Occipital lobe (tissue), 2 donors: Measurements from ENCODE around the gene FOXK2. TPM values are rescaled to one million over a fixed set of nuclear protein-coding genes. Genes with fewer than 3 reads are reported as not detected.

Experiments
- DNase-seq: peaks from one replicate; lab custom pipeline; 2025; lab: John Stamatoyannopoulos, UW
- total RNA-seq: library from RNA; depleted of rRNA; stranded (reverse); fragments of >200 nt; gene quantifications from one replicate; pipeline ENCODE4 v1.2.3, GENCODE V29; 2014

FOXK2 gene
- 41.2 TPM for total RNA-seq

DNA sequence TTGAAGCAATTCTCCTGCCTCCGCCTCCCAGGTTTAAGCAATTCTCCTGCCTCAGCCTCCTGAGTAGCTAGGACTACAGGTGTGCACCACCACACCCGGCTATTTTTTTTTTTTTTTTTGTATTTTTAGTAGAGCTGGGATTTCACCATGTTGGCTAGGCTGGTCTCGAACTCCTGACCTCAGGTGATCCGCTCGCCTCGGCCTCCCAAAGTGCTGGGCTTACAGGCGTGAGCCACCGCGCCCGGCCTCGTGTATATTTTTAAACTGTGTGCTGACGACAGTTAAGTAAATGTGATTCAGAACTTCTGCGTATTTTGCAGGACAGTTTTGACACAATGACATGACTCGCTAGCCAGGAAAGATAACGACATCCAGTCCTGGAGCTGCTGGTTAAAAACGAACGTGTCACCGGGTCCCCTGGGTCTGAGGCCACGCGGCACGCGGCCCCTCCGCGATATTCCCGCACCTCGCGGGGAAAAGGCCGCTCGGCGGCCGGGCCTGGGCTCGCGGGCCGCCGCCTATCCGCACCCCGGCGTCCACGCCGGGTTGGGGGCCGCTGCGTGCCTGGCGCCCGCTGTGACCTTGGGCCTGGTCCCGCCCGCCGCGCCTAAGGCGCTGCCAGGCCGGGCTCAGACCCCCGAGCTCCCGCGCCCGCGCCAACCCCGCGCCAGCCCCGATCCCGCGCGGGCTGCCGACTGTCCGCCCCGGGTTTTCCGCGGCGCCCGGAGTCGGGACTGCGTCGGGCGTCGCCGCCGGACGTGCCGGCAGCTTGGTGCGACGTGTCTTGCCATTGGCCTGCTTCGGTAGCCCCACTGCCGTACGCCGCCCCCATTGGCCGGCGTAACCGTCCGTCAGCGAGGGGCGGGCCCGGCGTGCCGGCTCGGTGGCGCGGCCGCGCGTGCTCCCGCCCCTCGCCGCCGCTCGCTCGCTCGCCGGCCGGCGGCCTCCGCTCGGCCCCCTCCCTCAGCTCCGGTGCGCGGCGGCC, at the start of gene FOXK2:
TSS of gene FOXK2 (plus strand) at position 907 of the 985 bp plus-strand sequence. CDS start 157 bp downstream, outside the sequence.
- DNase-seq, result peak; percentile 92

DNA sequence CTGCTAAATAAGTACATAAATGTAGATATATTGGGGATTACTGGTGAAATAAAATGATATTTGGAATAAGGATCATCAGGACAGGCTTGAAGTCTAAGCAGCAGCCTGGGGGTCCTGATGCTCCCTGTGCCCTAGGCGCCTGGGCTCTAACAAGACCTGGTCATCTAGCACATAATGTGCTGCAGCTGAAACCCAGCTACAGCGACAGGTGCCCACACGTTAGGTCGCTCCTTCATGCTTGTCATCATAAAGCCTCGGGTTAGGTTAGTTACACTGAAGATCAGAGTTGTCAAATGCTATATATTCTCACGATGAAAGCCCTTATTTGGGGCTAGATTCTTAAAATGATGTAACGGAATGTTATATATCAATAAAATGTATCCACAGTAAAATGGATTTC, 49.5 kb upstream of the FOXK2 start:
- DNase-seq, result no peak

DNA sequence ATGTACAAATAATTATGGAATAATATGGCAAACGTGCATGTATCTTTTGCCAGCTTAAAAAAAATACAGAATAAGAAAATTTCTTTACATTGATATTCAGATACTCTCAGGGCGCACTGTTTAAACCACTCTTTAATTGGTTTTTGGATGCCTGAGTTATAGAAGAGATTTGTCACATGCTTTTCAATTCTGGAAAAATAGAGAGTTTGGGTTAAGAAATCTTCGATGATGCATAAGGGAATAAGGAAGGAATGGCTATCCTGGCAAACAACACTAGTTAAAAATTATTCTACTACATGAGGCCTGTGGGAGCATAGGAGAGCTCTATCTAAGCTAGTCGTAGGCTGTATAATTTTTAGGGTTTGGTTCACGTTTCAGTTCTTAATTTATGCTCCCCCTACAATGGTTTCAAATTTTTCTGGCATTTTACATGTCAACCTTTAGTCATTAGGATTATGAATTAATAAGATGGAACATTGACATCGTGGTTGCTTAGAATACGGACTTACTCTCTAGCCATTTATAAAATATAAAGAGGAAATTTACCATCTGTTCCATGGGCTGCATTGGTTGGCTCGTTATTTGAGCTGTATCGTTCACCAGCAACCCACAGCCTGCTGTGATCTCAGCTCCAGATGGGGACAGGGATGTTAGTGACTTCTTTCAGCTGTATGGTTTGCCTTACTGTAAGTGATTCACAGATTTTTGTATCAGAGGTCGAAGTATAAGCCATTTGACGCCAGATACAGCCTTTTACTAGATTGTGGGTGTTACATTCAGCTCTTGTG, 45.1 kb upstream of the FOXK2 start:
- no peak for DNase-seq

DNA sequence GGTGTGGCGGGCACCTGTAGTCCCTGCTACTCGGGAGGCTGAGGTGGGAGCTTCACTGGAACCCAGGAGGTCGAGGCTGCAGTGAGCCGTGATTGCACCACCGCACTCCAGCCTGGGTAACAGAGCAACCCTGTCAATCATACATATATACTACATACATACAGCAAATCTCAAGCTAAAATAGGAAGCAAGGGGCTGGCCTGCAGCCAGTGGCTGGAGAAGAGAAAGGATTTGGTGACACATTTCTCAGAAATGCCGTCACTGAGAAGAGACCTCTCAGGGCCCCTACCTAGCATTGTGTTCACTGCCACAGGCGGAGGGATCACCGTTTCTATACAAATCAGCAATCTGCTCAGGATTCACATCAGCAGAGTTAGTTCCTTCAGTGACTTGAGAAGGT, 44.1 kb upstream of the FOXK2 start:
- no peak for DNase-seq

DNA sequence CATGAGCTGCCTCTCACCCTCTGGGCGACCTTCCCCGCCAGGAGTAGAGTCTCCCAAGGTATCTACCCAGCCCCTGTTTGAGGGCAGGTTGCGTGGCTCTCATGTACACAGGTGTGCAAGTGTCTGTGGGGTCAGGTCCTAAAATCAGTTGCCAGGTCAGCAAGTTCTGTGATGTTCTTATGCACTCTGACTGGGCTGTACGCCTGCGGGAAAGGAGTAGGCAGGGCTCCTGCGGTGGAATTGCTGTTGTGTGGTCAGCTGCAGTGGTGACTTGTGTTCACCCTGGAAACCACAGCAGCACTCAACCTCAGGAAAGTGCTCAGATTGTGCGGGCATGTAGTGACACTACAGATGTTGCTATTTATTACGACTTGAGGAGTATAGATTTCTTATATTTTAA, 41.6 kb upstream of the FOXK2 start:
- no peak for DNase-seq

DNA sequence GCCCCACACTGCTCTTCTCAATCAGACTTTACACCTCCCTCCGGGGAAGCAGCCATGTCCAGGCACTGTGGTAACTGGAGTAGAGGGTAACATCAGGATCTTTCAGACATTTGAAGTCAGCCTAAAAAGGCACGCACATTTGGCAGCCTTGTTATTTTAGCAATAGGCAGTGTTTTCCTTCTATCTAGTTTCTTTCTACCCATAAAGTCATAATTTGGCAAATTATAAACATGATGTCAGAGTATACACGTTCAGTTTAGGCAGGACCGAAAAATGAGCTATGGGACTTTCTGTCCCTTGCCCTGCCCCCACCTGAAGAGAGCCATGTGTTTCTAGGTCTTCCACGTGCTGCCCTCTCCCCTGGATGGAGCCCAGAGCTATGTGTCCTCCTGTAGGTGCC, 39.9 kb upstream of the FOXK2 start:
- DNase-seq, result no peak

DNA sequence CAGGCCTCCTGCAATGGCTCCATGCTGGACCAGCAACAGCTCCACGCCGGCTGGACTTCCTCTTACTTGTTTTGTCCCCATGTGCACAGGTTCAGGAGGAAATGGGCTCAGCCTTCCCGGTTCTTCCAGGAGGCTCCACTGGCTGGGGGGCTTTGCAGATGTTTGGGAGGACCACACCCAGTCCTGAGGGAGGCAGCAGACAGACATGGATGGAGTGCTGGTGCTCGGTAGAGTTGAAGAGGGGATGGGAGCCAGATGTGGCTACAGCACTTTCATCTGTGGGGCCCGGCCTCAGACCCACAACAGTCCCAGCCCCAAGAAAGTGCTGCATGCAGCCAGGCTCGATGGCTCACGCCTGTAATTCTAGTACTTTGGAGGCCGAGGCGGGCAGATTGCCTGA, 39.2 kb upstream of the FOXK2 start:
- no peak for DNase-seq

DNA sequence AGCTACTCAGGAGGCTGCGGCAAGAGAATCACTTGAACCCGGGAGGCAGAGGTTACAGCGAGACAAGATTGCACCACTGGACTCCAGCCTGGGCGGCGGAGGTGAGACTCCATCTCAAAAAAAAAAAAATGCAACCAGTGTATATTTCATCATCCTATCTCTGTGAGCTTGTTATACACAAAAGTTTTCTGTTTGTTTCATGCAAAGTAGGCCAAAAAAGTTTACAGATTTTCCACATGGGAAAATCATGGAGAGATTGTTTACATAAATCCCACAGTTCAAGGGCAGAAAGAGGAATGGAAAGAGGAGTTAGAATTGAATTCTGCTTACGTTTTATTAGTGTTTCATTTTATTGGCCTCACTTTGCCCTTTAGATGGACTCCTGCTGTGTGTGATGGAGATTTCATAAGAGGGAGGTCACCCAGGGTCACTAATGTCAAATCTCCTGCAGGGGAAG, 36.3 kb upstream of the FOXK2 start:
- DNase-seq, result no peak

DNA sequence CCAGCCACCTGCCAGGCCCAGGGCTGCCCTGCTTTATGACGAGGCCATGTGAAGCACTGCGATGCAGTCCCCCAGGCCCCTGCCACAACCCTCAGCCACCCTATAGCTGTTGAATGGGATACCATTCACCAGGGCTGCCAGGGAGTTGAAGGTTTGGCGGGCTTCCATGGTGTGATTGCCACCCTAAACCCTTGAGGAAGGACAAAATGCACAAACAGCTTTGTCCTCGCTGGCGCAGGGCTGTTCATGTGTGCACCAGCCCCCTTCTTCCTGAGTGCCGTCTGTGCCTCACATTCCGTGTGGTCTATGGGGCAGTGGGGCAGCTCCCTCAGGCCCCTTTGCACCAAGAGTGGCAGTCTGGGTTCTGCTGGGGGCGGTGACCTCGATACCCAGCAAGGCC, 35.7 kb upstream of the FOXK2 start:
- no peak for DNase-seq

DNA sequence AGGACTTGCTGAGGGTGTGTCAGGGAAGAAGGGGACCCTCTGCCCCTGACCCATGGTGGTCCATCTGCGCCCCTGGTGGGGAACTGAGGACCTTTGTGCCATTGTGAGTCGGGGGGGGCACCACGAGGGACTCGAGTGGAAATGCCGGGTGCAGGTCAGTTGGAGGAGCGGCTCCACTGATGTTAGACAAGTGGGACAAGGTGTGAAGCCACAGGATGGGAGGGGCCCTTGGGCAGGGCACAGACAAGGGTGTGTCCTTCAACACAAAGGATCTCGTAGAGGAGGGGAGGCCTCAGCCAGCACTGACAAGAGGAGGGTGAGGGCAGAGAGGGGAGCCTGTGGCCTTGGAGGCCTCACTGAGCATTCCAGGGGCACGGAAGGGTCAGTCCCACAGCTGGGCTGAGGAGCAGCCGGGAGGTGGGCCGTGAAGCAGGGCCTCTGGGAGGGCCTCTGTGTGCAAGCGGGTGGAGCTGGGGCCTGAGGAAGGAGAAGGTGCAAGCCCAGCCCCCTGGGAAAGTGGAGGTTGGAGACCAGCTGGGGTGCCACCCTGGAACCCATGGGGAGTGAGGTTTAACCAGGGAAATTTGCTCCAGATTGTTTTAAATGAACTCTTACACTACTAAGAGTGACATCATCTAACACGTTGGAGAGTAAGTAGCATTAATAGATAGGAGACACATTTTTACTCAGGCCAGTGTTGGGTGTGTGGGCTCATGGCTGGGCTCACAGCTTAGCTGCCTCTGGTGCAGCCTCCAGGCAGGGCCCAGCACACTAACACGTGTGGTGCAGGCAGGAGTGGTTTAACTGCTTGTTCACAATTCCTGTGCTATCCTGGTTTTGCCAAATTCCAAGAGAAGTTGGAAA, 33.1 kb upstream of the FOXK2 start:
- no peak for DNase-seq

DNA sequence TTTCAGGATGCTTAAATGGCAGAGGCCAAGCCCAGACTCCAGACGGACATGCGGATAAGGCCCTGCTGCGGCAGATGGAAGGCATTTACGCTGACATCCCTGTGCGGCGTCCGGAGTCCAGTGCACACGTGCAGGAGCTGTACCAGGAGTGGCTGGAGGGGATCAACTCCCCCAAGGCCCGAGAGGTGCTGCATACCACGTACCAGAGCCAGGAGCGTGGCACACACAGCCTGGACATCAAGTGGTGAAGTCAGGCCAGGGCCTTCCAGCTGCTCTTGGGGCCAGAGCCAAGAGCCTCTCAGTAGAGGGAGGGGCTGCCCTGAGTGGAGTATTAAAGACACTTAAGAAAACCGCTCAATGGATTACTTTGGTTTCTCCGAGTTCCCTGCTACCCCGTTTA, 31.6 kb upstream of the FOXK2 start:
- DNase-seq, result no peak

DNA sequence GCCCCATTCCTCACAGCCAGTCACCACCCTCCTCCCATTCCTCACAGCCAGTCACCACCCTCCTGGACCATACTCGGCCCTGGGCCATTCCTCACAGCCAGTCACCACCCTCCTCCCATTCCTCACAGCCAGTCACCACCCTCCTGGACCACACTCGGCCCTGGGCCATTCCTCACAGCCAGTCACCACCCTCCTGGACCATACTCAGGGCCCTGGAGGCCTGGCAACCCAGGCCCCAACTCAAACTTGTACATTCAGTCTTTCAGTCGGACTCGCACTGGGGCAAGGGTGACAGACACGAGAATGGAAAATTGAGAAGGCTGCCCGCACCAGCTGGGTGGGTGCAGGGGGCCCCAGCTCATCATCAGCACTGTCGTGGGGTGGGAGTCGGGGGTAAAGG, 30.4 kb upstream of the FOXK2 start:
- no peak for DNase-seq

DNA sequence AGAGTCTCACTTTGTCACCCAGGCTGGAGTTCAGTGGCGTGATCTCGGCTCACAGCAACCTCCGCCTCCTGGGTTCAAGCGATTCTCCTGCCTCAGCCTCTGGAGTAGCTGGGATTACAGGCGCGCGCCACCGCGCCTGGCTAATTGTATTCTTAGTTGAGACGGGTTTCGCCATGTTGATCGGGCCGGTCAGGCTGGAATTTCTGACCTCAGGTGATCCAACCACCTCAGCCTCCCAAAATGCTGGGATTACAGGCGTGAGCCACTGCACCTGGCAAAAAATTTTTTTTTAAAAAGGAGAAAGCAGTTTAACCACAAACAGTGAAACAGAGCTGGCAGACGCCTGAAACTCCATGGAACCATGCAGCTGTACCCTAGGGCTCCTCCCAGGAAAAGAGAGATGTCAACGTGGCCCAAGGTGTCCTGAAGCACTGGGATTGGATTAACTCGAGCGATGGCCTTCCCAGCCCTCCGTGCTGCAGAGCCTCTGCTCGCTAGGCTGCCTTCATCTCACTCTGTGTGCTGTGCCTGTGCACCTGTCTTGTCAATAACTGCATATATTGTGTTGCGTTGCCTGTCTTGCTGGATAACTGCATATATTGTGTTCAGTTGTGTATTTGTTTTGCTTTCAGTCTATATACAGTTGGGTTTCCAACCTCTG, 29.6 kb upstream of the FOXK2 start:
- no peak for DNase-seq

DNA sequence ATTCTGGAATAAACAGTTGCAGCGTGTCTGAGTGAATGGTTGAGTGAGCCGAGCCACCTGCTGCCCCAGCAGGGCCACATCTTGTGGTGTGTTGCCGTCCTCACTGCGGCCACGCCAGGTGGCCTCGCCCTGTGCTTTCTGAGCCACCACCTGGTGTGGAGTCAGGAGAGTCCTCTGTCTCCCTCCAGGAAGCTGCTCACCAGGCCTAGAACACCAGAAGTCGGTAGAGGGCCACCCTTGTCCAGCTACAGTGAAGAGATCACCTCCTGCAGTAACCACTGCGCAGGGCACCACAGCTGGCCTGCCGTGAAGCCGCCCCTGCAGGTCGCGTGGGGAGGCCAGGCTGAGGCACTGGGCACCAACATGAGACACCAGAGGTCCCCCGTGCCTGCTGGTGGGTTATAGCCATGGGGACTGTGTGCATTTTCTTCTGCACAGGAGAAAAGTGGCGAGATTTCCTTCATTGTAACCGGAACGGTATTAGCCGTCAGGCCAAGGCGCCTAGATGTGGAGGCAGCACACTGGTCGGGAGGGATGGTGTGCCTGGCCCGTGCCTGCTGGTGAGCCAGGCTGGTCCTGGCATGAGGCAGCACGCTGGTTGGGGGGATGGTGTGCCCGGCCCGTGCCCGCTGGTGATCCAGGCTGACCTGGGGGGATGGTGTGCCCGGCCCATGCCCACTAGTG, 28.9 kb upstream of the FOXK2 start:
- no peak for DNase-seq

DNA sequence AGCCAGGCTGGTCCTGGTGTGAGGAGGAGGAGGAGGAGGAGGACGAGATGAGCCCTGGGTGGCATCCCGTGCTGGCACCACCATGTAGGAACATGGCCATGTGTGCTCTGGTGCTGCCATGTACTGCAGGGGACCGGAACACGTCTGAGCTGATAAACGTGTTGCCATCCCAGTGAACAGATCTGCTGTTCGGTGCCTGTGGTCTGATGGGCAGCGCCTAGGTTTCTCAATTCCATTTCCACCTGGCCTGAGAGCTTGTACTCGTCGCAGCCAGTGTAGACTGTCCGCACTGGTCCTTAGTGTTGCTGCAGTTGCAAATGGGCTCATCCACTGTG, 28.4 kb upstream of the FOXK2 start:
- no peak for DNase-seq

DNA sequence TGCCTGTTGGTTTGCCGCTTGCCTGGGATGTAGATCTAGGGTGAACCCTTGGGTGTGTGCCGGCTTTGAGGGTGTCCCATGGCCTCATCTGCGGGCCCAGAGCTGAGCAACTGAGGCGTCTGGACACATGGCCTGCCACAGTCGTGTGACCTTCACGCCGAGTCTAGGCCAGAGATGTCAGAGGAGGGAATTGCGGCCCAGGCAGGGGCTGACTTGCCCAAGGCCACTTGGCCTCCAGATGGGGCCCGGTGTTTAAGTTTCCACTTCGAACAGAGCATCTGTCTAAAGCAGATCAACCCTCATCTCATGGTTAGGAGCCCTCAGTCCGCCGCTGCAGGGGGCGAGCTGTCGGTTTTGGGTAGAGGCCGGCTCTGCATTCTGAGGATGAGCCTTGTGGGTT, 28.0 kb upstream of the FOXK2 start:
- no peak for DNase-seq

DNA sequence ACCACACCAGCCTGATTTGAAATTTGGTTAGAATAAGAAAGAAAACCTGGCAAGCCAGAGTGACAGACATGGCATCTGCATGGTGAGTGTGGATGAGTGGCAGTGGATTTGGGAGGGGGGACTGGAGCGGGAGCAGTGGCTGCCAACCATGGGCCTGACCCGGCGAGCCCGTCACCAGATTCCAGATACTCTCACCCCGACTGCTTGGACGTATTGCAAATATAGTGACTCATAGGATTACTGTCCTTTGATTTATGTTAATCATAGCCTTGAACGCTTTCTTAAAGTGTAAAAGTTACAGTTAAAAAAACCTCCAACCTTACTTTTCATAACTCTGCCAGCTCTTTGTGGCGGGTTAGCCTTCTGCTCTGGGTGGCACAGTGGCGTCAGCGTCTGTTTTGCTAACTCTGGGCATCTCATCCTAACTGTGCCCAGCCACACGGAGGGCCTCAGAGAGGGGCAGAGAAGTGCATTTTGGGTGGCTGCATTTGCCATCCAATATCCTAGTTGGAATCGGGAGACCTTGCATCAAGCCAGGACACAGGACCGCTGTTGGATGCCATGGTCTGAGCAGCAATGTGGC, 26.8 kb upstream of the FOXK2 start:
- no peak for DNase-seq

DNA sequence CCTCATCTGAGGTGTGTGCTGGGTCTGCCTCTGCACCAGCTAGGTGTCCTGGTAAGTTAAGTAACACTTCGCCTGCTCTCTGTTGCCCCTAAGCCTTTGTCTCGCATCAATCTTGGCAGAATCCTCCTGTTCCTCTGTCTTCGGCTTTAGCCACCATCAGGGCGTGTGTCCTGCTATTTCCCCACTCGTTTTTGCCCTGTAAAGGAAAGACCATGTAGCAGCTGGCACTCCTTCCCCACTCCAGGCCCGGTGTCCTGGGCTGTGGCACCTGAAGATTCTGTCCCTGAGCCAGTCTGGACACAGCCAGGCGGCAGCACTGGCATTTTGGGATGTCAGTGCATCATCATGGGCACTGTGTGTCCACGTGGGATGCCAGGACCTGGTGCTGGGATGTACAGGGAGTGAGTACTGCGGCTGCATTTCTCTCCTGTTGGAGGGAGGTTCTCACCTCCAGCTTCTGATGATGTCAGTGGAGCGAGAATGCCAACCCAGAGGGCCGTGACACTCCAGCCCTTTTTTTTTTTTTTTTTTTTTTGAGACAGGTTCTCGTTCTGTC, 26.2 kb upstream of the FOXK2 start:
- no peak for DNase-seq

DNA sequence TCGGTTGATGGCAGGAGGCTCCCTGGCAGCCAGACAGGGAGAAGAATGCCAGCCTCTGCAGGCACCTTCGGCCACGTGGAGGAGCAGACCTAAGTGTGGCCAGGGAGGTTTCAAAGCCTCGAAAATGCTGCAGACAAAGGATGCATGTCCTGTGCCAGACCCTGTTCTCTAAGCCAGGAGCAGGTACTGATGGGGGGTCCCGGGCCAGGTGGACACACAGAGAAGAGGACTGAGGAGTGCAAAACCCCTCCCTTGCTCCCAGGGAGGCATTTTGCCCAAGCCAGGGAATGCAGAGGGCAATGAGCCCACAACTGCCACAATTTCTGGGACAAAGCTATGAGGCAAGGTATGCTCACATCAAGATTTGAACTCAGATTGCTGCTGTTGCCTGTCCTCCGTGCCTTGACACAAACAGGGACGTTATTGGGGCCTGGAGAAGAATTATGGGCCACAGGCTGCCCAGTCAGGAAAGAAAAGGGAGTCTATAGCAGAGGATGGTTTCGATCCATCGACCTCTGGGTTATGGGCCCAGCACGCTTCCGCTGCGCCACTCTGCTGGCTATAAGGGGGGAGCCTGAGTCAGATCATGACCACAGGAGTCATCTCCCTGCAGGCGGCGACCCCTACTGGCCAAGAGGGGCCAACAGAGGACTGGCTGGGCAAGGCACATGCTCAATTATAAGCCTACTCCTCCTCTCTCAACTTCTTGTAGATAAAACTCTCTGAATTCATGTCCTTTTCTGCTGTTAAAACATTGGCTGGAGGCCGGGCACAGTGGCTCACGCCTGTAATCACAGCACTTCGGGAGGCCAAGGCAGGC, 25.1 kb upstream of the FOXK2 start:
- DNase-seq, result peak; percentile 84
